Smooth muscle cell of the brain vasculature (primary cell): ENCODE data around the gene LRRC42.
"Not testable (repeated sequence)": the region's sequence is repeated elsewhere in the genome, so short reads cannot be mapped to it uniquely, and the experiment has no call there.

ENCODE experiments used
- DNase-seq: peaks from one replicate; pipeline ENCODE4 v3.0.0-alpha.2; 2012; ENCODE audit warnings: low read depth, low spot score

LRRC42 gene

GRCh38 chr1:54003750-54004480 is 57.8 kb downstream of the LRRC42 start:
- not testable (repeated sequence) for DNase-seq

GRCh38 chr1:54004481-54005049 is 58.4 kb downstream of the LRRC42 start:
- DNase-seq = no peak

DNA sequence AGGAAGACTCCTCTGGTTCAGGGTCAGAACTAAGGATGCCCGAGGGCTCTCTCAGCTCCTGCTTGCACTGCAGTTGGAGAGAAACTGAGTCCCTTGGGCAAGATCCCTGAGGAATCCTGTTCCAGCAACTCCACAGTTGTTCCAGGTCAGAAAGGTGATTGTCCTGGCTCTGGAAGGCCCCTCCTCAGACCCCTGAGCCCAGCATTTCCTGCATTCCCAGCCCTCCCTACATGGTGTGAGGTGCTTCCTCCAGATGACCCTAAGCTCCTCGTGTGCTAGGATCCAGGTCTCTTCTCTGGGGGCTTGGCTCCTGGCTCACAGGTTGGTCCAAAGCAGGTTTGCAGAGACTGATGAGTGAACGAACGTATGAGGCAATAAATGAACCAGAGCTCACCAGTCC is 60.4 kb downstream of the LRRC42 start:
- no peak for DNase-seq

DNA sequence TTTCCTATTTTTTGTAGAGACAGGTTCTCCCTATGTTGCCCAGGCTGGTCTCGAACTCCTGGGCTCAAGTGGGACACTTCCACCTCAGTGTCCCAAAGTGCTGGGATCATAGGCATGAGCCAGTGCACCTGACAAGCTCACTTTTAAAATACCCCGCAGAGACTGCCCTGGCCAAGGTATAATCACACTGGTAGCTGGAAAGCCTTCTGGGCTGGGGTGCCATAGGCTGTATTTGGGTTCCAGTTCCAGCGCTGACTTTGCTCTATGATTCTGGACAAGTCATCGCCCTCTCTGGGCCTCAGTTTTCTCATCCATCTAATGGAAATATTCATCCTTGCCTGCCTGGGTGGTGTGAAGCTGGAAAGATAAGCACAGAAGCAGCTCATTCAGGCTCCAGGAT is 61.5 kb downstream of the LRRC42 start:
- no peak for DNase-seq

DNA sequence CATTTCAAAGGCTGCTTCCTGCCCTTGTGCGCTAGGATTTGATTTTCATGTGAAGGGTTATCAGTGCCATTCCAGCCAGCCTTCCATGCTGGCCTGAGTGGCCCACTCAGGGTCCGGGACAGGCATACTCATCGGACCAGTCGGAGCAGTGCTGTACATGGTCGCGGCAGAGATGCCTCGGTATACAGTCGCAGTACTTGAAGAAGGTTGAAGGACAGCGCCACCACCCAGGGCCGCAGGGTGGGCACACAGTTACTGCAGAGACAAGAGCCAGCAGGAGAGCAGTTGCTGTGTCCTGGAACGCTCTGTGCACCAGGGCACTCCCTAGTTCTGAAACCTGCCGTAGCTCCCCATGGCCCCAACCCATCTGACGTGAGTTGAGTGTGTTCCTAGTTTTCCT is 62.7 kb downstream of the LRRC42 start:
- DNase-seq = no peak

DNA sequence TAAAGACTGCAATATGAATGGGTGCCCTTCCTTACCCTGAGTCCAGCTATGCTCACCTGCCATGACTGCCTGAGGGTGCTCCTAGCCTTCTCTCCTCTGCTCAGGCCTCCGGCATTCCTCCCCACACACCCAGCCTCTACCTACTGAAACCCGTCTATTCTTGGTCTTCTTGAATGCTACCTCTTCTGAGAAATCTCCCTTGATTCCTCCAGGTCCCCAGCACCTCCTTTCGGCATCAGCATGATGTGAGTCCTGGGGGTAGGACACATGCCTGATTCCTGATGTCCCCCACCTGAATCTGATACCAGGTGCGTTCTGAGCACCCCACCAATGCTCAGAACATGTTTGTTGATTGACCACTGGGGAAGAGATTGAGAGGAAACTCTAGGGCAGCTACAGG is 63.3 kb downstream of the LRRC42 start:
- DNase-seq = no peak

- DNase-seq = no peak
Observed at GRCh38 chr1:54010415-54011117, 64.4 kb downstream of the LRRC42 start.

DNA sequence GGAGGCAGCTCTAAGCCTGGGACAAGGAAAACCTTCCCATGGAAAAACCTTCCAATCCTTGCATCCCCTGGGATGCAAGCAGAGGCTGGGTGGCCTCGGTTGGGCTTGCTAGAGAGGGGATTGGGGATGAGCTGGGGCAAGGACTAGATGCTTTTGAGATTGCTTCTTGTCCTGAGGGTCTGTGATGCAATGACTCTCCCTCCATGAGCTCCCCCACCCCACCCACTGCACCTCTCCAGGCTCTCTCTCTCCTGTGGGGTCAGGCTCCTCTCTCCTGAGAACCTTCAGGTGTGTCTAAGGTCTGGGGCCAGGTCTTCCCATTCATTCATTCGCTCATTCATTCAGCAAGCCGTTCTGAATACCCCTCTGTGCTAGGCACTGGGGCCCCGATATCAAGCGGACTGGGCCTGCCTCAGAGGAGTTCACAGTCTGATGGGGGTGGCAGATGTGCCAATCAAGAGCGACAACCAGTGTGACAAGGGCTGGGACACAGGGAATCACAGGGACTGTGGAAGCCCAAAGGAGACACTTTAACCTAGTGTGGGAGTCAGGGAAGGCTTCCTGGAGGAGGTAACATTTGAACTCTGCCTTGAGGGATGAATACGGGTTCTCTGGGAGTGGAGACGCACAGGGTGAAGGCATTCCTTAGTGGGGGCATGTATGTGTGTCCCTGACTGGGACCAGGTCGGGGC is 65.3 kb downstream of the LRRC42 start:
- DNase-seq = no peak

- no peak for DNase-seq
Observed at GRCh38 chr1:54012008-54012325, 65.8 kb downstream of the LRRC42 start.

GRCh38 chr1:54012863-54013262 is 66.7 kb downstream of the LRRC42 start:
- no peak for DNase-seq

DNA sequence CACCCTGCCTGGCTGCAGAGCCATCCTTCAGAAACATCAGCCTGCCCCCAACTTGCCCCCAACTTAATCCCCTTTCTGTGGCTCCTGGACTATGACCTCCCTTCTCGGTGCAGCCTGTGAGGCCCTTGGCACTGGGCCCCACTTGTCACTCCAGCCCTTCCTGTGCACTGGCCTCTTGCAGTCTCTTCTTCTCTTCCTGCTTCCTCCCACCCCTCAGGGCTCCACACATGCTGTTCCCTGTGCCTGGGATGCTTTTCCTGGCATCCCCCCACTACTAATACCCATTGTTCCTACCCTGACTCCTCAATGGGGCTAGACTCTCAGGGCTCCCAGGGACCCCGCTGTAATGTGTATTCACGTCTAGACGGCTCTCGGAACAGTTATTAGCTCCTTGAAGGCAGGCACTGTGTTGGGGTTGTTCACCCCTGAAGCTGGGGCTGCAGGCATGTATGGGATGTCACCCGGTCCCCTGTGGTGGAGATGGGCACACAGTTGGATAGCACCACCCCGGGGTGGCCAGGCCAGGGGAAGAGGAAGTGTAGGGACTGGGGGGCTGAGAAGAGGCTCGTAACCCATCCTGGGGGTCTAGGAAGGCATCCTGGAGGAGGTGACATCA is 67.4 kb downstream of the LRRC42 start:
- DNase-seq = no peak

GRCh38 chr1:54014009-54014629 is 68.0 kb downstream of the LRRC42 start:
- DNase-seq = no peak

- peak; percentile 74 for DNase-seq
Observed at GRCh38 chr1:54016343-54017282, 70.5 kb downstream of the LRRC42 start.
